Glutamatergic neuron (in vitro differentiated cells): ENCODE results near the gene MMP28. TPM values are rescaled to one million over a fixed set of nuclear protein-coding genes. Genes with fewer than 3 reads are reported as not detected.

Experiments used
- DNase-seq: peaks from one replicate; pipeline ENCODE4 v3.0.0; 2022
- H3K27ac Mint-ChIP-seq: one replicate; pipeline ENCODE4 v1.8.0; 2020; ENCODE audit warnings: mild to moderate bottlenecking, mixed read lengths, inconsistent platforms; ENCODE audit not compliant: unreplicated experiment
- H3K27me3 Mint-ChIP-seq: one replicate; pipeline ENCODE4 v1.8.0; 2020; ENCODE audit warnings: mild to moderate bottlenecking, moderate library complexity, mixed read lengths, inconsistent platforms; ENCODE audit not compliant: unreplicated experiment
- H3K36me3 Mint-ChIP-seq: one replicate; pipeline ENCODE4 v1.8.0; 2020; ENCODE audit warnings: mild to moderate bottlenecking, mixed read lengths, inconsistent platforms; ENCODE audit not compliant: unreplicated experiment
- H3K4me1 Mint-ChIP-seq: one replicate; pipeline ENCODE4 v1.8.0; 2020; ENCODE audit warnings: mild to moderate bottlenecking, low read depth, mixed read lengths, inconsistent platforms; ENCODE audit not compliant: unreplicated experiment
- H3K4me3 Mint-ChIP-seq: one replicate; pipeline ENCODE4 v1.8.0; 2020; ENCODE audit warnings: mild to moderate bottlenecking, mixed read lengths, inconsistent platforms; ENCODE audit not compliant: unreplicated experiment
- H3K9me3 Mint-ChIP-seq: one replicate; pipeline ENCODE4 v1.8.0; 2020; ENCODE audit warnings: mild to moderate bottlenecking, moderate library complexity, mixed read lengths, inconsistent platforms; ENCODE audit not compliant: unreplicated experiment
- CTCF ChIP-seq: fragments of 200-600 bp; sonication (generic); IDR thresholded peaks from one replicate; pipeline ENCODE4 v1.5.0; 2021; ENCODE audit not compliant: partially characterized antibody, unreplicated experiment
- total RNA-seq: library from RNA; stranded (reverse); fragmentation: NEBNext Ultra II Directional; extraction: Animal tissue kit (Norgen Biotek cat#: 25700); gene quantifications from one replicate; pipeline ENCODE4 v1.2.1, GENCODE V29; 2021; ENCODE audit not compliant: unreplicated experiment

The MMP28 gene
- total RNA-seq, 1 donor from 2014 or later = 0.49 TPM

- Mint-ChIP-seq H3K27ac (no peak overlapping the region), H3K9me3 (peaks cover 6% of the 10 kb centered on the region), H3K36me3 (peaks cover 5% of the 10 kb centered on the region), H3K4me1 (peaks cover 5% of the 10 kb centered on the region), H3K27me3 (peaks cover 8% of the 10 kb centered on the region), H3K4me3 (no peak overlapping the region)
- no peak for DNase-seq
- TF ChIP-seq CTCF = no peak
Measured at GRCh38 chr17:35735036-35735805, 60.2 kb downstream of the MMP28 start.

GRCh38 chr17:35734396-35734795 lies 61.0 kb downstream of the MMP28 start:
- DNase-seq = no peak

GRCh38 chr17:35733366-35733765 lies 62.1 kb downstream of the MMP28 start:
- H3K9me3 Mint-ChIP-seq = peaks cover 4% of the 10 kb centered on the region
- H3K27me3 Mint-ChIP-seq = peaks cover 1% of the 10 kb centered on the region
- no peak for TF ChIP-seq CTCF
- H3K27ac Mint-ChIP-seq = no peak overlapping the region
- no peaks in the 10 kb centered on the region for H3K36me3 Mint-ChIP-seq
- no peak overlapping the region for H3K4me3 Mint-ChIP-seq
- DNase-seq = no peak
- H3K4me1 Mint-ChIP-seq = peaks cover 5% of the 10 kb centered on the region

More at GRCh38 chr17:35734396-35734795, 61.0 kb downstream of the MMP28 start:
- Mint-ChIP-seq H3K36me3 (no peaks in the 10 kb centered on the region), H3K4me3 (no peak overlapping the region), H3K4me1 (peaks cover 5% of the 10 kb centered on the region), H3K27ac (no peak overlapping the region), H3K27me3 (peaks cover 2% of the 10 kb centered on the region), H3K9me3 (peaks cover 4% of the 10 kb centered on the region)
- TF ChIP-seq CTCF = no peak

GRCh38 chr17:35732806-35733136 lies 62.7 kb downstream of the MMP28 start:
- Mint-ChIP-seq H3K4me1 (peaks cover 5% of the 10 kb centered on the region), H3K27me3 (peaks cover 1% of the 10 kb centered on the region), H3K27ac (no peak overlapping the region), H3K4me3 (peak overlapping the region; percentile 80), H3K9me3 (peaks cover 4% of the 10 kb centered on the region), H3K36me3 (no peaks in the 10 kb centered on the region)
- TF ChIP-seq CTCF = no peak
- DNase-seq = no peak
